A549 (cell line): ENCODE data around the gene NOX3. TPM values are rescaled to one million over a fixed set of nuclear protein-coding genes. Genes with fewer than 3 reads are reported as not detected.

ENCODE experiments used
- ATAC-seq, 2 experiments: fragments of 200-7000 bp in 1 of 2; fragments of >200 bp in 1 of 2; cut with Nextera tagmentation in 1 of 2; cut with Tn5 transposase in 1 of 2; 3 replicates each; pipeline versions ENCODE4 v1.8.0 to v1.9.1; 2018 to 2020; ENCODE audit warnings: mild to moderate bottlenecking in 1 of 2, moderate library complexity in 1 of 2
- CTCF ChIA-PET: fragments of 300-600 bp; sonication (Branson Sonifier 250); formaldehyde crosslinking; extraction: SDS; loops from one replicate; lab custom pipeline; 2021; ENCODE audit warnings: antibody characterized with exemption, inconsistent platforms; lab: Yijun Ruan, JAX
- POLR2A ChIA-PET: fragments of 350-600 bp; formaldehyde crosslinking; extraction: SDS; loops from one replicate; lab custom pipeline; 2021; ENCODE audit warnings: antibody characterized with exemption, inconsistent platforms; lab: Yijun Ruan, JAX
- DNase-seq, 2 experiments: peaks; one replicate each; pipeline versions ENCODE4 v3.0.0 to v3.0.0-alpha.2; 2011 to 2016; ENCODE audit warnings: low read depth in 1 of 2, low spot score in 1 of 2
- FAIRE-seq: peaks from 2 replicates; lab custom pipeline; 2011; peaks lifted over from hg19 to GRCh38; lab: Jason Lieb, UNC
- H3K27ac ChIP-seq, 2 experiments: fragments of >200 bp; sonication (Bioruptor Twin); formaldehyde crosslinking; 3 replicates each; pipeline ENCODE4 v1.5.1; 2016 to 2017
- H3K4me1 ChIP-seq: fragments of >200 bp; sonication (Bioruptor Twin); formaldehyde crosslinking; 3 replicates; pipeline ENCODE4 v1.6.1; 2016
- H3K4me2 ChIP-seq: fragments of >200 bp; sonication (Bioruptor Twin); formaldehyde crosslinking; 3 replicates; pipeline ENCODE4 v1.6.1; 2016
- H3K4me3 ChIP-seq: fragments of >200 bp; sonication (Bioruptor Twin); formaldehyde crosslinking; 3 replicates; pipeline ENCODE4 v1.5.1; 2016
- H3K9me3 ChIP-seq: fragments of >200 bp; sonication (Bioruptor Twin); formaldehyde crosslinking; 3 replicates; pipeline ENCODE4 v1.6.1; 2016
- CBX2 ChIP-seq: fragments of 200-600 bp; sonication (generic); IDR thresholded peaks from 2 replicates; pipeline ENCODE4 v1.6.1; 2016; ENCODE audit warnings: low read depth, mild to moderate bottlenecking, borderline replicate concordance
- CBX8 ChIP-seq: fragments of 200-600 bp; sonication (generic); IDR thresholded peaks from 2 replicates; pipeline ENCODE4 v1.6.1; 2016
- CEBPB ChIP-seq, 2 experiments: fragments of >200 bp in 1 of 2; sonication (Bioruptor Twin) in 1 of 2; formaldehyde crosslinking in 1 of 2; IDR thresholded peaks; 2 replicates each; pipeline ENCODE4 v1.6.1; 2012 to 2016
- CHD2 ChIP-seq: fragments of 150-350 bp; IDR thresholded peaks from 2 replicates; pipeline ENCODE4 v1.6.1; 2014; ENCODE audit warnings: low read length; ENCODE audit not compliant: partially characterized antibody
- CHD4 ChIP-seq: fragments of 200-600 bp; sonication (generic); IDR thresholded peaks from 2 replicates; pipeline ENCODE4 v1.6.1; 2016; ENCODE audit warnings: antibody characterized with exemption, mild to moderate bottlenecking, borderline replicate concordance
- E2F6 ChIP-seq: IDR thresholded peaks from 2 replicates; pipeline ENCODE4 v1.6.1; 2012; ENCODE audit warnings: low read depth, borderline replicate concordance
- EHF ChIP-seq: fragments of 250-450 bp; sonication (Bioruptor Pico); IDR thresholded peaks from 2 replicates; pipeline ENCODE4 v1.5.0; 2020; ENCODE audit warnings: mild to moderate bottlenecking
- ELK1 ChIP-seq: fragments of 150-350 bp; IDR thresholded peaks from 2 replicates; pipeline ENCODE4 v1.6.1; 2014; ENCODE audit warnings: low read depth, mild to moderate bottlenecking, low read length
- EP300 ChIP-seq, 2 experiments: fragments of >200 bp; sonication (Bioruptor Twin); formaldehyde crosslinking; IDR thresholded peaks; 2 replicates in 1 of 2; 3 replicates in 1 of 2; pipeline ENCODE4 v1.6.1; 2016 to 2017
- FOSB ChIP-seq: fragments of 250-450 bp; sonication (Bioruptor Pico); IDR thresholded peaks from 2 replicates; pipeline ENCODE4 v1.5.0; 2020; ENCODE audit warnings: mild to moderate bottlenecking, moderate library complexity
- FOXS1 ChIP-seq: fragments of 250-450 bp; sonication (Bioruptor Pico); IDR thresholded peaks from 2 replicates; pipeline ENCODE4 v1.5.0; 2020; ENCODE audit warnings: mild to moderate bottlenecking, moderate library complexity
- HOXA7 ChIP-seq: fragments of 250-450 bp; sonication (Bioruptor Pico); IDR thresholded peaks from 2 replicates; pipeline ENCODE4 v1.5.0; 2020; ENCODE audit warnings: mild to moderate bottlenecking, moderate library complexity
- HOXB13 ChIP-seq: fragments of 250-450 bp; sonication (Bioruptor Pico); IDR thresholded peaks from 2 replicates; pipeline ENCODE4 v1.5.0; 2020; ENCODE audit warnings: low read depth, mild to moderate bottlenecking, moderate library complexity
- HOXB5 ChIP-seq: fragments of 250-450 bp; sonication (Bioruptor Pico); IDR thresholded peaks from 2 replicates; pipeline ENCODE4 v1.5.0; 2020; ENCODE audit warnings: mild to moderate bottlenecking, moderate library complexity
- JUNB ChIP-seq: fragments of >200 bp; sonication (Bioruptor Twin); formaldehyde crosslinking; IDR thresholded peaks from 2 replicates; pipeline ENCODE4 v1.6.1; 2016
- MAFK ChIP-seq: fragments of 450-650 bp; IDR thresholded peaks from 2 replicates; pipeline ENCODE4 v1.6.1; 2014; ENCODE audit not compliant: partially characterized antibody
- MAX ChIP-seq: IDR thresholded peaks from 2 replicates; pipeline ENCODE4 v1.6.1; 2012
- MAZ ChIP-seq: fragments of 150-350 bp; IDR thresholded peaks from 2 replicates; pipeline ENCODE4 v1.6.1; 2014; ENCODE audit warnings: antibody characterized with exemption, low read depth, low read length, borderline replicate concordance
- NFE2L2 ChIP-seq: fragments of 150-350 bp; conservative IDR thresholded peaks from 2 replicates; pipeline ENCODE4 v1.6.1; 2014; ENCODE audit warnings: low read length
- PHF8 ChIP-seq: fragments of 200-600 bp; sonication (generic); IDR thresholded peaks from 2 replicates; pipeline ENCODE4 v1.6.1; 2016; ENCODE audit warnings: low read depth, mild to moderate bottlenecking, antibody characterized with exemption, moderate library complexity, borderline replicate concordance
- RARB ChIP-seq: fragments of 250-450 bp; sonication (Bioruptor Pico); IDR thresholded peaks from 2 replicates; pipeline ENCODE4 v1.8.0; 2021; ENCODE audit warnings: mild to moderate bottlenecking, moderate library complexity
- RNF2 ChIP-seq: fragments of 200-600 bp; sonication (generic); IDR thresholded peaks from 2 replicates; pipeline ENCODE4 v1.6.1; 2016; ENCODE audit warnings: low read depth, mild to moderate bottlenecking, antibody characterized with exemption, moderate library complexity, borderline replicate concordance
- TP53 ChIP-seq: fragments of 250-450 bp; sonication (Bioruptor Pico); IDR thresholded peaks from 2 replicates; pipeline ENCODE4 v1.5.0; 2021; ENCODE audit warnings: mild to moderate bottlenecking, moderate library complexity
- ZC3H11A ChIP-seq: fragments of 450-650 bp; IDR thresholded peaks from 2 replicates; pipeline ENCODE4 v1.6.1; 2014; ENCODE audit warnings: antibody characterized with exemption, mild to moderate bottlenecking
- ZSCAN20 ChIP-seq: fragments of 250-450 bp; sonication (Bioruptor Pico); IDR thresholded peaks from 2 replicates; pipeline ENCODE4 v1.8.0; 2022; ENCODE audit warnings: mild to moderate bottlenecking, moderate library complexity
- WGBS: methylation state at CpG from one replicate; pipeline ENCODE4 v1.1.6; 2017; ENCODE audit errors: missing lambda C conversion rate; 5-methylcytosine and 5-hydroxymethylcytosine counted together
- polyA plus RNA-seq, 4 experiments: library from polyadenylated mRNA; depleted of rRNA in 3 of 4; stranded (reverse); fragments of >200 nt; fragmentation: RNase III in 1 of 4; extraction: RNeasy Plus Mini Kit Qiagen cat#74134 plus additional on column Dnase treatment in 1 of 4; gene quantifications; 2 replicates in 3 of 4; 3 replicates in 1 of 4; pipeline ENCODE4 v1.2.3, GENCODE V29; 2011 to 2017
- TF ChIP-seq, protein P1 (sequence below): fragments of >200 bp; sonication (Bioruptor Twin); formaldehyde crosslinking; IDR thresholded peaks from 3 replicates; pipeline ENCODE4 v1.5.1; 2016
- TF ChIP-seq, protein P2 (sequence below): IDR thresholded peaks from 2 replicates; pipeline ENCODE4 v1.6.1; 2012
- TF ChIP-seq, protein P3 (sequence below): fragments of 450-650 bp; IDR thresholded peaks from 2 replicates; pipeline ENCODE4 v1.6.1; 2014; ENCODE audit warnings: antibody characterized with exemption

Gene NOX3
- polyA plus RNA-seq, 2 of the 4 experiments (the other 2 are of a cell fraction): not detected

- Histone ChIP-seq H3K9me3 (no peaks in the 10 kb centered on the region), H3K4me2 (no peak overlapping the region), H3K4me1 (0 out of 3 replicates have a peak, but pooled peaks cover 6% of the 10 kb centered on the region), H3K4me3 (no peak overlapping the region), H3K27ac (no peak overlapping the region)
- no peak for ATAC-seq
- CTCF ChIA-PET: interaction anchor here (0.6 kb wide), 1 partner anchor 1899 kb away, joined by 3 read pairs; no protein-coding TSS in a partner anchor
- FAIRE-seq: no peak
- TF ChIP-seq FOSB (no peak), CHD2 (no peak), MAX (no peak), CBX8 (no peak), CEBPB (IDR thresholded peaks at IDR 0.05) (no peak), ZC3H11A (no peak), CHD4 (no peak), HOXB5 (CRISPR knock-in tag) (no peak), ZSCAN20 (CRISPR knock-in tag) (no peak), RNF2 (no peak)
- TF ChIP-seq, protein P1, sequence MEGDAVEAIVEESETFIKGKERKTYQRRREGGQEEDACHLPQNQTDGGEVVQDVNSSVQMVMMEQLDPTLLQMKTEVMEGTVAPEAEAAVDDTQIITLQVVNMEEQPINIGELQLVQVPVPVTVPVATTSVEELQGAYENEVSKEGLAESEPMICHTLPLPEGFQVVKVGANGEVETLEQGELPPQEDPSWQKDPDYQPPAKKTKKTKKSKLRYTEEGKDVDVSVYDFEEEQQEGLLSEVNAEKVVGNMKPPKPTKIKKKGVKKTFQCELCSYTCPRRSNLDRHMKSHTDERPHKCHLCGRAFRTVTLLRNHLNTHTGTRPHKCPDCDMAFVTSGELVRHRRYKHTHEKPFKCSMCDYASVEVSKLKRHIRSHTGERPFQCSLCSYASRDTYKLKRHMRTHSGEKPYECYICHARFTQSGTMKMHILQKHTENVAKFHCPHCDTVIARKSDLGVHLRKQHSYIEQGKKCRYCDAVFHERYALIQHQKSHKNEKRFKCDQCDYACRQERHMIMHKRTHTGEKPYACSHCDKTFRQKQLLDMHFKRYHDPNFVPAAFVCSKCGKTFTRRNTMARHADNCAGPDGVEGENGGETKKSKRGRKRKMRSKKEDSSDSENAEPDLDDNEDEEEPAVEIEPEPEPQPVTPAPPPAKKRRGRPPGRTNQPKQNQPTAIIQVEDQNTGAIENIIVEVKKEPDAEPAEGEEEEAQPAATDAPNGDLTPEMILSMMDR: no peak
- TF ChIP-seq, protein P2, sequence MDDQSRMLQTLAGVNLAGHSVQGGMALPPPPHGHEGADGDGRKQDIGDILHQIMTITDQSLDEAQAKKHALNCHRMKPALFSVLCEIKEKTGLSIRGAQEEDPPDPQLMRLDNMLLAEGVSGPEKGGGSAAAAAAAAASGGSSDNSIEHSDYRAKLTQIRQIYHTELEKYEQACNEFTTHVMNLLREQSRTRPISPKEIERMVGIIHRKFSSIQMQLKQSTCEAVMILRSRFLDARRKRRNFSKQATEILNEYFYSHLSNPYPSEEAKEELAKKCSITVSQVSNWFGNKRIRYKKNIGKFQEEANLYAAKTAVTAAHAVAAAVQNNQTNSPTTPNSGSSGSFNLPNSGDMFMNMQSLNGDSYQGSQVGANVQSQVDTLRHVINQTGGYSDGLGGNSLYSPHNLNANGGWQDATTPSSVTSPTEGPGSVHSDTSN: no peak
- DNase-seq: no peak
- POLR2A ChIA-PET: no interaction called here
- 88% methylated on average over 4 of the region's 4 CpGs for WGBS
These were observed 14.6 kb downstream of the NOX3 start for GRCh38 chr6:155441112-155441465.

- CTCF ChIA-PET: interaction anchor here (0.6 kb wide), 1 partner anchor 1899 kb away, joined by 3 read pairs; no protein-coding TSS in a partner anchor
These were observed 15.1 kb downstream of the NOX3 start for GRCh38 chr6:155440398-155441111.

DNA sequence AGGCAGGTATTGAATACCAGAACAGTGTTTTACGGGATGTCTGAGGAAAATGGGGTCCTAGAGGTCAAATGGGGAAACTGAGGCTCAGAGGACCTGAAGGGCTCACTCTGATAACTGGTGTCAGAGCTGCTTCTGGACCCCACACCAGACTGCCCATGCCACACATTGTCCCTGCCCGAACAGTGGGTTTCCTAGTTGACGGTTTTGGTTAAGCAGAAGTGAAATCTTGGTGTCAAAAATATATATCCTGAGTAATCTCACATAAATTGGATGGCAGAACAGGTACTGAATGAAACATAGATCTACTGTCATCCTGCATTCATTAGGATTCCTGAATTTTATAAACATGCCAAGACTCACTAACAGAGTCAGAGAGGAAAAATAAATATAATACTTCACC is 16.3 kb downstream of the NOX3 start:
- FAIRE-seq (no peak), DNase-seq (no peak), ATAC-seq (no peak)
- CTCF ChIA-PET: no interaction called here
- Histone ChIP-seq H3K27ac (no peak overlapping the region), H3K4me3 (no peak overlapping the region), H3K9me3 (no peaks in the 10 kb centered on the region), H3K4me2 (no peak overlapping the region), H3K4me1 (0 out of 3 replicates have a peak, but pooled peaks cover 6% of the 10 kb centered on the region)
- 97% methylated on average over 3 of the region's 3 CpGs for WGBS
- POLR2A ChIA-PET: no interaction called here
- no peak for TF ChIP-seq EP300 (IDR thresholded peaks at IDR 0.05)
- no peak for TF ChIP-seq ELK1
- no peak for TF ChIP-seq CHD2
- no peak for TF ChIP-seq FOSB
- TF ChIP-seq, protein P3, sequence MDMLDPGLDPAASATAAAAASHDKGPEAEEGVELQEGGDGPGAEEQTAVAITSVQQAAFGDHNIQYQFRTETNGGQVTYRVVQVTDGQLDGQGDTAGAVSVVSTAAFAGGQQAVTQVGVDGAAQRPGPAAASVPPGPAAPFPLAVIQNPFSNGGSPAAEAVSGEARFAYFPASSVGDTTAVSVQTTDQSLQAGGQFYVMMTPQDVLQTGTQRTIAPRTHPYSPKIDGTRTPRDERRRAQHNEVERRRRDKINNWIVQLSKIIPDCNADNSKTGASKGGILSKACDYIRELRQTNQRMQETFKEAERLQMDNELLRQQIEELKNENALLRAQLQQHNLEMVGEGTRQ: no peak
- no peak for TF ChIP-seq HOXA7 (CRISPR knock-in tag)
- TF ChIP-seq E2F6: no peak
- TF ChIP-seq TP53 (CRISPR knock-in tag): no peak
- no peak for TF ChIP-seq MAZ
- no peak for TF ChIP-seq RARB (CRISPR knock-in tag)
- no peak for TF ChIP-seq HOXB13 (CRISPR knock-in tag)
- TF ChIP-seq EHF (CRISPR knock-in tag): no peak
- no peak for TF ChIP-seq JUNB
- no peak for TF ChIP-seq ZSCAN20 (CRISPR knock-in tag)
- TF ChIP-seq CBX2: no peak
- no peak for TF ChIP-seq MAX
- TF ChIP-seq, protein P2: no peak

More at GRCh38 chr6:155440398-155441111, 15.1 kb downstream of the NOX3 start:
- no peaks in the 10 kb centered on the region for H3K9me3 ChIP-seq
- POLR2A ChIA-PET: no interaction called here
- 84% methylated on average over 6 of the region's 6 CpGs for WGBS
- no peak overlapping the region for H3K27ac ChIP-seq
- H3K4me3 ChIP-seq: no peak overlapping the region
- no peak for ATAC-seq
- H3K4me2 ChIP-seq: no peak overlapping the region
- peak; percentile 3 for TF ChIP-seq MAFK
- TF ChIP-seq NFE2L2: peak; percentile 61
- no peak for TF ChIP-seq FOXS1 (CRISPR knock-in tag)
- TF ChIP-seq PHF8: no peak
- TF ChIP-seq, all 56 proteins: peak for 2
- FAIRE-seq: no peak
- no peak for DNase-seq
- H3K4me1 ChIP-seq: 0 out of 3 replicates have a peak, but pooled peaks cover 6% of the 10 kb centered on the region
